Loucy (cell line): ENCODE data around the gene TFPI2.

ENCODE experiments used
- EZH2phosphoT487 ChIP-seq: fragments of 200-600 bp; IDR thresholded peaks from 2 replicates; pipeline ENCODE4 v1.6.1; 2018; ENCODE audit warnings: antibody characterized with exemption, mild to moderate bottlenecking, moderate library complexity, borderline replicate concordance
- TF ChIP-seq, protein P1 (sequence below): fragments of 200-600 bp; sonication (generic); conservative IDR thresholded peaks from 2 replicates; pipeline ENCODE4 v1.5.1; 2014; ENCODE audit warnings: mild to moderate bottlenecking, antibody characterized with exemption, low read length

DNA sequence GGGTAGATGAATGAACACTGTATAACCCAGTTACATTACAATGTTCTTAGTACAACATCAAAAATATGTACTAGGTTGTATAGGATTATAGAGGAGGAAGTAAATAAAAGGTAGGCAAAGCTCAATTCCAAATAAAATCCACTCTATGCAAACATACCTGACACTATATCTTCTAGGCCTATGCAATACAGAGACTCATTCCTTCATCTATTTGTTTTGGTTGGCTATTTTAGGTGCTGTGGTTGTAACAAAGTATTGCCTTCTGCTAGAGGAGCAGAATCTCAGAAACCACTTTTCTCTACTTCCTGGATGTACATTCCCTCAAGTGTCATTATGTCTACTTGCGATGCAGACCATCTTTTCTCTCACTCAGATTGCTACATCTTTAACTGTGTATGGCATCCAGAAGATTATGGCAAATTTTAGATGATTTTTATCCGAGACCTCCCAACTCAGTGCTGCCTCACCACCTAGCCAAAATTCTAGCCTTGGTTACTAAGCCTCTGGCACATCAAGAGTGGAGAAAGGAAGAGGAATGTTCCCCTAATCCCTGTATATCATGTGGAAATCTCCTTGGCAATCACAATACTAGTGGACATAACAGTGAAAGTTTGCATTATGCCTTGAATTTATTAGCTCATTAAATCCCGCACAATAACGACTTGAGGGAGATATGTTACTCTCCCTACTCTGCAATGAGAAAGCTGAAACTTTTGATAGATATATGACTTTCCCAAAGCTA lies 5.5 kb upstream of the TFPI2 start:
- TF ChIP-seq, protein P1, sequence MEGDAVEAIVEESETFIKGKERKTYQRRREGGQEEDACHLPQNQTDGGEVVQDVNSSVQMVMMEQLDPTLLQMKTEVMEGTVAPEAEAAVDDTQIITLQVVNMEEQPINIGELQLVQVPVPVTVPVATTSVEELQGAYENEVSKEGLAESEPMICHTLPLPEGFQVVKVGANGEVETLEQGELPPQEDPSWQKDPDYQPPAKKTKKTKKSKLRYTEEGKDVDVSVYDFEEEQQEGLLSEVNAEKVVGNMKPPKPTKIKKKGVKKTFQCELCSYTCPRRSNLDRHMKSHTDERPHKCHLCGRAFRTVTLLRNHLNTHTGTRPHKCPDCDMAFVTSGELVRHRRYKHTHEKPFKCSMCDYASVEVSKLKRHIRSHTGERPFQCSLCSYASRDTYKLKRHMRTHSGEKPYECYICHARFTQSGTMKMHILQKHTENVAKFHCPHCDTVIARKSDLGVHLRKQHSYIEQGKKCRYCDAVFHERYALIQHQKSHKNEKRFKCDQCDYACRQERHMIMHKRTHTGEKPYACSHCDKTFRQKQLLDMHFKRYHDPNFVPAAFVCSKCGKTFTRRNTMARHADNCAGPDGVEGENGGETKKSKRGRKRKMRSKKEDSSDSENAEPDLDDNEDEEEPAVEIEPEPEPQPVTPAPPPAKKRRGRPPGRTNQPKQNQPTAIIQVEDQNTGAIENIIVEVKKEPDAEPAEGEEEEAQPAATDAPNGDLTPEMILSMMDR, result no peak
- TF ChIP-seq EZH2phosphoT487, result no peak
